ENCODE measurements around the gene RLN3.

- TF ChIP-seq, protein P1, sequence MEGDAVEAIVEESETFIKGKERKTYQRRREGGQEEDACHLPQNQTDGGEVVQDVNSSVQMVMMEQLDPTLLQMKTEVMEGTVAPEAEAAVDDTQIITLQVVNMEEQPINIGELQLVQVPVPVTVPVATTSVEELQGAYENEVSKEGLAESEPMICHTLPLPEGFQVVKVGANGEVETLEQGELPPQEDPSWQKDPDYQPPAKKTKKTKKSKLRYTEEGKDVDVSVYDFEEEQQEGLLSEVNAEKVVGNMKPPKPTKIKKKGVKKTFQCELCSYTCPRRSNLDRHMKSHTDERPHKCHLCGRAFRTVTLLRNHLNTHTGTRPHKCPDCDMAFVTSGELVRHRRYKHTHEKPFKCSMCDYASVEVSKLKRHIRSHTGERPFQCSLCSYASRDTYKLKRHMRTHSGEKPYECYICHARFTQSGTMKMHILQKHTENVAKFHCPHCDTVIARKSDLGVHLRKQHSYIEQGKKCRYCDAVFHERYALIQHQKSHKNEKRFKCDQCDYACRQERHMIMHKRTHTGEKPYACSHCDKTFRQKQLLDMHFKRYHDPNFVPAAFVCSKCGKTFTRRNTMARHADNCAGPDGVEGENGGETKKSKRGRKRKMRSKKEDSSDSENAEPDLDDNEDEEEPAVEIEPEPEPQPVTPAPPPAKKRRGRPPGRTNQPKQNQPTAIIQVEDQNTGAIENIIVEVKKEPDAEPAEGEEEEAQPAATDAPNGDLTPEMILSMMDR (IDR thresholded peaks at IDR 0.05) = no peak
- TF ChIP-seq POLR2A (IDR thresholded peaks at IDR 0.05) (no peak), EP300 (IDR thresholded peaks at IDR 0.05) (no peak)
Observed at GRCh38 chr19:14053032-14053431, 25.1 kb downstream of the RLN3 start.
